ENCODE results near the gene IFRD2.

The IFRD2 gene, protein sequence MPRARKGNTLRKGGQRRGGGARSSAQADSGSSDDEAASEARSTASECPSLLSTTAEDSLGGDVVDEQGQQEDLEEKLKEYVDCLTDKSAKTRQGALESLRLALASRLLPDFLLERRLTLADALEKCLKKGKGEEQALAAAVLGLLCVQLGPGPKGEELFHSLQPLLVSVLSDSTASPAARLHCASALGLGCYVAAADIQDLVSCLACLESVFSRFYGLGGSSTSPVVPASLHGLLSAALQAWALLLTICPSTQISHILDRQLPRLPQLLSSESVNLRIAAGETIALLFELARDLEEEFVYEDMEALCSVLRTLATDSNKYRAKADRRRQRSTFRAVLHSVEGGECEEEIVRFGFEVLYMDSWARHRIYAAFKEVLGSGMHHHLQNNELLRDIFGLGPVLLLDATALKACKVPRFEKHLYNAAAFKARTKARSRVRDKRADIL

DNA sequence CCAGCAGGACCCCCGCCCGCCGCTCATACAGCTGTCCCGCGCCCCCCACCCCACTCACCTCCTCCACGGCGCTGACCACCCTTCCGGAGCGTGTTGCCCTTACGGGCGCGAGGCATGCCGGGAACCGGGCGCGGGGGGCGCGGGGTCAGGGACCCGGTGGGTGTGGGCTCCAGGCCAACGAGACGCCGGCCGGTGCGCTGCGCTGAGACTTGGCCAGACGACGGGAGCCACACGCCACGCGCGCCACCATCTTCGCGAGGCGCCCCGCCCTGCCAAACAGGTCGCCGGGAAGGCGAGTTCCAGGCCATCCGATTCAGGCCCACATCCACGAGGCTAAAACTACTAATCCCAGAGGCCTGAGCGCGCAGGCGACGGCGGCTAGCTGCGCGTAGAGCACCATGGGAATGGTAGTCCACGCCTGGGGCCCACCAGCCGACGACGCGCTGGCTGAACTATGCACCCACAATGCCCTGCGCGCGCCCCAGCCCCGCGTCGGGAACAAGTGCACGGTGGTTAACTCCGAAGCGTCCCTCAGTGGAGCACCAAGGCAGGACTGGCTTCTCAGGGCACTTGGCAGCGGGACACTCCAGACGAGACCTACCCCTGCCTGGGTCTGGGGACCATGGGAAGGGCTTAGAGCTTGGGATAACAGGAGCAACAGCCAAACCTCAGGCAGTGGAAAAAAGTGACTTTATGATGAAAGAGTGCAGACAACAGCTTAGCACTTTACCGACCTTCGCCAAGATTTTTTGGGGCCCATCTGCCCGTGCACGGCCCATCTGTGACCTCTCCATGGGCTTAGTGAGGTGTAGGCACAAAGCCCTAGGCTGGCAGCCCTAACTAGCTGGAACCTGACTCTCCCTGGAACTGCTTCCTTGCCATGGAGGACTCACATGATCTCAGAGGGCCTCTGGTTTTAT lies at the start of gene IFRD2:
Gene IFRD2, minus strand, starts transcription at position 271 of the 920 bp plus-strand sequence. Its CDS starts 155 bp downstream, at position 116.
- TF ChIP-seq CTCF (conservative IDR thresholded peaks at IDR 0.05; ENCODE audit: low read depth, low read length), result no peak
- DNase-seq (ENCODE audit: low read depth), result peak; percentile 99
- H3K4me3 ChIP-seq (ENCODE audit: low read depth, low read length), result peak within 1 kb of the TSS; percentile 88

DNA sequence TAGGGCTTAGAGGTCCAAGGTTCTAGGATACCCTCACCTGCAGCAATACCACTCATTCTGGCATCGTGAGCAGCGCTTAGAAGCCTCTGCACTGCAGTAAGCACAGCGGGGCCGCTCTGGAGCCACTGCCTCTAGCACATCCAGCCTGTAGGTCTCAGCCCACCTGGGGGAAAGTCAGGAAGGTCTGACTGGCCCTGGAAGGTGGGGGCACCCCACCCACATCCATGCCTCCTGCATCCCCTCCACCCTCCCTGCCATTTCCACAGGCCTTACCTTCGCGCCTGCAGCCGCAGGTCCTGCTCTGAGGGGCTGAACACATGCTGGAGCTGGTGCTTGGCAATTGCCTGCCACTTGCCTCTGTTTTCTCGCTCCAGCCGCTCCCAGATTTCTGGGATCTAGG lies 49.3 kb upstream of the IFRD2 start:
- no peak for DNase-seq (ENCODE audit: low read depth)

GRCh38 chr3:50340448-50341329 lies 48.5 kb upstream of the IFRD2 start, which contains the start of gene RASSF1:
TSS of gene RASSF1 (minus strand) at chr3:50340836. CDS start at chr3:50340805, 31 bp downstream.
- no peak for TF ChIP-seq CTCF (conservative IDR thresholded peaks at IDR 0.05; ENCODE audit: low read depth, low read length)
- peak within 1 kb of the TSS; percentile 65 for H3K4me3 ChIP-seq (ENCODE audit: low read depth, low read length)
- DNase-seq (ENCODE audit: low read depth), result peak; percentile 65

More for the DNA sequence above, 49.3 kb upstream of the IFRD2 start:
- TF ChIP-seq CTCF (conservative IDR thresholded peaks at IDR 0.05; ENCODE audit: low read depth, low read length), result no peak
- H3K4me3 ChIP-seq (ENCODE audit: low read depth, low read length), result peak overlapping the region; percentile 65

DNA sequence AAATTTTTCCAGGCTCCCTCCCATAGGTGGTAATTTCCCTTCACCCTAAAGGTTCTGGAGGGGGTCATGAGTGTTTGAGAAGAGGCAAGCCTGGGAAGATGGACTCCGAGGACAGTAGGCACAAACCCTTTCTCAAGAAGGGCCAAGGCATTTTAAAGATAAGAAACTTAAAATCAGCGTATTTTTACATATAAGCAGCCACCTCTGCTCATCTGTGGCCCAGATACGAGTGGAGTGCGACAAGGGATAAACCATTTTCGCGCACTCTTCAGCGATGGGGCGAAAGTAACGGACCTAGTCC lies 47.9 kb upstream of the IFRD2 start:
- H3K4me3 ChIP-seq (ENCODE audit: low read depth, low read length), result peak overlapping the region; percentile 65
- no peak for DNase-seq (ENCODE audit: low read depth)
- TF ChIP-seq CTCF (conservative IDR thresholded peaks at IDR 0.05; ENCODE audit: low read depth, low read length), result no peak

DNA sequence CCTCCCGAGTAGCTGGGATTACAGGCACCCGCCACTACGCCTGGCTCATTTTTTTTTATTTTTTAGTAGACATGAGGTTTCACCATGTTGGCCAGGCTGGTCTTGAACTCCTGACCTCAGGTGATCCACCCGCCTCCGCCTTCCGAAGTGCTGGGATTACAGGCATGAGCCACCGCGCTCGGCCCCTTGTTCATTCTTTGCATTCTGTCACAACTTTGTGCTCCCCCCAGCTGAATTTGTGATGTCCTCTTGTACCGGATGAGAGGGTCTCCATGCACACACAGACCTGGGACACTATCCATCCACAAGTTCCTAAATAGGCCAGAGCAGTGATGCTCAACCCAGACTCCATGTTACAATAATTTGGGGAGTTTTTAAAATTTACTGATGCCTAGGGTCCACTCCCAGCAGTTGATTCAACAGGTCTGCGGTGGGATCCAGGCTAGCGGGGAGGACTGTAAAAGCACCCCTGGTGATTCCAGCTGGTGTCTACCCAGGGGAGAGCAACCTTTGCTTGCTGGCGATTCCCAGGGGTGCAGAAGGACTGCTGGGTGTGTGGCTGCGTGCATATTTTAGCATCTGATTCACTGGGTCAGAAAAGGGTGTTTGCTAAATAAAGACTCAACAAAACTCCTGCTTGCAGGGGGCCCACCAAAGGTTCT lies 47.4 kb upstream of the IFRD2 start:
- peak; percentile 89 for DNase-seq (ENCODE audit: low read depth)
- peak overlapping the region; percentile 65 for H3K4me3 ChIP-seq (ENCODE audit: low read depth, low read length)
- no peak for TF ChIP-seq CTCF (conservative IDR thresholded peaks at IDR 0.05; ENCODE audit: low read depth, low read length)

DNA sequence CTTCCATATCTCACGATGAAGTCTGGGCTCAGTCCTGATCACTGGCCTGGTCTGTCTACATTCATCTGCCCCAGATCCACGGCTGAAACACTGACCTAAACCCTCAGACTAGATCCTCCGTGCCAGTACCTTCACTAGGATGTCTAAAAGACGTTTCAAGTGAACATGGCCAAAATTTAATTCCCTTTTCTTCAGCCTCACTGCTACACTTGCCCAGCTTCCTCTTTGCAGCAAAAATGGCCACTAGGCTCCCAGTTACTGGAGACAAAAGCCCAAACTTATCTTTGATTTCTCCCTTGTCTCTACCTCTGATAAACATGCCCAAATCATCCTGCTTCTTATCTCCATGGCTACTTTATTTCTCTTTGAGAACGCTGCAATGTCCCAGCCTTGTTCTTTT lies 46.7 kb upstream of the IFRD2 start:
- DNase-seq (ENCODE audit: low read depth), result no peak
- H3K4me3 ChIP-seq (ENCODE audit: low read depth, low read length), result no peak overlapping the region
- TF ChIP-seq CTCF (conservative IDR thresholded peaks at IDR 0.05; ENCODE audit: low read depth, low read length), result no peak
